Activated T-cell treated with anti-CD3 and anti-CD28 coated beads for 1 hour (primary cell): ENCODE measurements around the gene NLRP4.

ENCODE experiments used
- DNase-seq: peaks from one replicate; pipeline ENCODE4 v3.0.0-alpha.2; 2020; ENCODE audit warnings: low read depth

NLRP4 gene

DNA sequence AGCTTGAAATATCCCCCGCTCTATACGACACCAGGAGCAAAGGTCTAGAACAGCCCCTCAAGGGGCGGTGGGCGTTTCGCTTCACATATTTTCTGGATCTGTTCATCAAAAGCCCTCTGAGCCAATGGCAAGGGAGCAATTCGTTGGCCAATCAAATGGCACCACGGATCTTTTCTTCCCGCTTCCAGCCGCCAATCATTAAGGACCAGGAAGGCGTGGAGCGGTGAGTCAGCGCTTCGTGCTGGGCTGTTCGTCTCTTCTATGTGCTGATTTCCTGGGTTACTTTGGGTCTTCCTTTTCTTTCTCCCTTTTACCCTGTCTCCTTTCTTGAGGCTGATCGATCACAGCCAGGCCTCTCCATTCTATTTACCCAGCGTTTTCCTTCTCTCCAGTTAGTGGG is at the start of gene NLRP4:
Gene NLRP4 (plus strand): TSS at position 201 of the 400 bp plus-strand sequence. CDS start 15,541 bp downstream, outside the sequence.
- no peak for DNase-seq

- no peak for DNase-seq
Measured at GRCh38 chr19:55795021-55795420, 41.3 kb upstream of the NLRP4 start.

- no peak for DNase-seq
Measured at GRCh38 chr19:55801416-55801815, 34.9 kb upstream of the NLRP4 start.

GRCh38 chr19:55802281-55802680 is 34.1 kb upstream of the NLRP4 start:
- no peak for DNase-seq

GRCh38 chr19:55809381-55810058 is 26.8 kb upstream of the NLRP4 start:
- no peak for DNase-seq

- DNase-seq, result no peak
Measured at GRCh38 chr19:55811340-55811739, 25.0 kb upstream of the NLRP4 start.

DNA sequence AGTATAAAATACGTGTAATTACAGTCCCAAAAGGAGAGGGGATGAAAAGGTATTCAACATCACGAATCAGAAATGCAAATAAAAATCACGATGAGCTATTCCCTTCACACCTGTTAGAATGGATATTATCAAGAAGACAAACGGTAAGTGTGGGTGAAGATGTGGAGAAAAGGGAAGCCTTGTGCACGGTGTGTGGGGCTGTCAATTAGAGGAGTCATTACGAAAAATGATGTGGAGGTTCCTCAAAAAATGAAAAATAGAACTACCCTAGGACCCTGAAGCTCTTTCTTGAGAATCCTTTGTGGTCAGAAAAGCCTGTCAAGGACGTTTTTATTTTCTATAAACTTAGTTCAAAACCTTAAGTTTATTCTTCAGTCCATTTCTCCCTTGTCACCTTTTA is 23.9 kb upstream of the NLRP4 start:
- DNase-seq, result no peak

GRCh38 chr19:55813906-55814305 is 22.4 kb upstream of the NLRP4 start:
- no peak for DNase-seq

DNA sequence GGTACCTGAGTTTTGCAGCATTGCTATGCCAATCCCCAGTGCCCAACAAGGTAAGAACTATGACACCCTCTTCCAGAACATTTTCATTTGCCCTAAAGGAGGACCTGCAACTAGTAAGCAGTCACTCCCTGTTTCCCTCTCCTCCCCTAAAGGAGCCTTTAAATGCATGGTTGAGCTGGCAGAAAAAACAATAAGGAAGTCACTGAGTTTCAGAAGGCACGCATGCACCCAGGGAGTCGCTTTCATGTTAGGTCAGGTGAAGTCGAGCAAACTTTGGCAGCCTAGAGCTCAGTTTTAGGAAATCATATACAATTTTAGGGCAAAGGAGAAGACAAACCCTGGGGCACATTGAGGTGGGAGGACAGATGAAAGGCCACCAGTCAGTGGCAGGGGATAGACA is 16.3 kb upstream of the NLRP4 start:
- DNase-seq, result no peak

GRCh38 chr19:55830656-55831055 is 5.7 kb upstream of the NLRP4 start:
- DNase-seq, result no peak

- no peak for DNase-seq
Measured at GRCh38 chr19:55831846-55832245, 4.5 kb upstream of the NLRP4 start, which contains the start of gene NLRP11. NLRP11 (minus strand) TSS chr19:55831999; CDS start chr19:55818174, 13,825 bp downstream.

- no peak for DNase-seq
Measured at GRCh38 chr19:55832676-55833075, 3.7 kb upstream of the NLRP4 start.

- DNase-seq, result no peak
Measured at GRCh38 chr19:55838251-55838650, 1.9 kb downstream of the NLRP4 start.

GRCh38 chr19:55838906-55839305 is 2.6 kb downstream of the NLRP4 start:
- no peak for DNase-seq

DNA sequence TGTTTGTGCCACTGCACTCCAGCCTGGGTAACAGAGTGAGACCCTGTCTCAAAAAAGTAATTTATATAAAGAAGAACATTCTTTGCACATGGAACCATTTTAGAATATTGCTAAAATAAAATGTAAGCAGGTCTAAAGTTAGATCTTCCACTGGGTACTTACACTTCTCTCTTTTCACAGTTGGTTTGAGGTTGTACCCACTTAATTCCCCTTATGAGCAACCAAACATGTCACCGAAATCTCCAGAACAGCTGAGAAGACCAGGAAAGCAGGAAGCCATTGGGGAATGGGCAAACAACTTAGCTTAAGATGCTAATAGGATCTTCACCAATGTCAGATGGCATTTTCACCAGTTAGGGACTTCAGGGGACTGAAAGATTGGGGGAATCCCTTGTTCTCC is 18.8 kb downstream of the NLRP4 start:
- no peak for DNase-seq

- no peak for DNase-seq
Measured at GRCh38 chr19:55857149-55857548, 20.8 kb downstream of the NLRP4 start.

DNA sequence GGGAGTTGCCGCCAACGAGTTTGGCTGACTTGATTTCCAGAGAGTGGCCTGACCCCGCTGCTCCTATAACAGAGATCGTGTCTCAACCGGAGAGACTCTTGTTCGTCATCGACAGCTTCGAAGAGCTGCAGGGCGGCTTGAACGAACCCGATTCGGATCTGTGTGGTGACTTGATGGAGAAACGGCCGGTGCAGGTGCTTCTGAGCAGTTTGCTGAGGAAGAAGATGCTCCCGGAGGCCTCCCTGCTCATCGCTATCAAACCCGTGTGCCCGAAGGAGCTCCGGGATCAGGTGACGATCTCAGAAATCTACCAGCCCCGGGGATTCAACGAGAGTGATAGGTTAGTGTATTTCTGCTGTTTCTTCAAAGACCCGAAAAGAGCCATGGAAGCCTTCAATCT is 21.6 kb downstream of the NLRP4 start:
- DNase-seq, result no peak

- no peak for DNase-seq
Measured at GRCh38 chr19:55858401-55858800, 22.1 kb downstream of the NLRP4 start.

GRCh38 chr19:55858969-55859368 is 22.6 kb downstream of the NLRP4 start:
- DNase-seq, result no peak

DNA sequence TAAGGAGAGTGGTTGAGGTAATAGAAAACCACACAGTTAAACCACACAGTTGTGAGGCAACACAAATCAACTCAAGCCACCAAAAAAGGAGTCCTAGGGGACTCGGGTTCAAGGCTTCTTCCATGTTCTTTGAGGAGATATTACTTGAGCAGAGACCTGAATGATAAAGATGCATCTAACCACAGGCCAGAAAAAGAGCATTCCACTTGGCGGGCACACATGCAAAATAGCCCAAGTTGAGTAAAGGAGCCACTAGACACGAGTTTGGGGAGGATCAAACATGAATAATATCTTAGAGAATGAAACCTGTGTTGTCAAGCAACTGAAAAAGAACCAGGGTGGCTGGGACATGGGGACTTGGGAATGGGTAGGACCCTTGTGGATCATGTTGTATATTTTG is 30.2 kb downstream of the NLRP4 start:
- no peak for DNase-seq

DNA sequence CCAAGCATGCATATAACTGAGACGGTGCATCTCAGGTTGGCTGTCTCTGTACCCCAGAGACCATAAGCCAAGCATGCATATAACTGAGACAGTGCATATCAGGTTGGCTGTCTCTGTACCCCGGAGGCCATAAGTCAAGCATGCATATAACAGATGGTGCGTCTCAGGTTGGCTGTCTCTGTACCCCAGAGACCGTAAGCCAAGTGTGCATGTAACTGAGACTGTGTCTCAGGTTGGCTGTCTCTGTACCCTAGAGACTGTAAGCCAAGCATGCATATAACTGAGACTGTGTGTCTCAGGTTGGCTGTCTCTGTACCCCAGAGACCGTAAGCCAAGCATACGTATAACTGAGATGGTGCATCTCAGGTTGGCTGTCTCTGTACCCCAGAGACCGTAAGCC is 30.8 kb downstream of the NLRP4 start:
- DNase-seq, result no peak

DNA sequence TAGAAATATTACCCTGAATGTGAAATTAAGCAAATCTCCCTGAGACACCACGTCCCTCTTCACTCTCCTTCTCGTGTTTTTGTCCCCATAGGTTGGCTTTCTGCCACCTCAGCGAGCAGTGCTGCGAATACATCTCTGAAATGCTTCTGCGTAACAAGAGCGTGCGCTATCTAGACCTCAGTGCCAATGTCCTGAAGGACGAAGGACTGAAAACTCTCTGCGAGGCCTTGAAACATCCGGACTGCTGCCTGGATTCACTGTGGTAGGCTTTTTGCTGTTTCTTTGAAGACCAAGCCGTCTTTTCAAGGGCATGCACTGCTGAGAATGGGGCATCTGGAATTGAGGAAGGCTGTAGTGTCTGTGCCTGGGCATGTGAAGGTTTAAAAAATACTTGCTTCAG is 34.4 kb downstream of the NLRP4 start:
- DNase-seq, result no peak

- DNase-seq, result no peak
Measured at GRCh38 chr19:55877211-55877610, 40.9 kb downstream of the NLRP4 start.

GRCh38 chr19:55882626-55883025 is 46.3 kb downstream of the NLRP4 start:
- DNase-seq, result no peak
